Activated CD4-positive, CD25-positive, alpha-beta regulatory T cell treated with anti-CD3 and anti-CD28 coated beads, Interleukin-2, amount 50 U/mL, for 72 hours (primary cell): ENCODE data around the gene MAD1L1.

Source experiments
- DNase-seq: peaks from one replicate; pipeline ENCODE4 v3.0.0; 2021

Gene MAD1L1

GRCh38 chr7:1959305-1959704 is 273.4 kb downstream of the MAD1L1 start:
- DNase-seq = no peak

GRCh38 chr7:1957471-1958225 is 275.1 kb downstream of the MAD1L1 start:
- no peak for DNase-seq

GRCh38 chr7:1956611-1957470 is 275.9 kb downstream of the MAD1L1 start:
- no peak for DNase-seq

GRCh38 chr7:1956141-1956540 is 276.6 kb downstream of the MAD1L1 start:
- DNase-seq = no peak

GRCh38 chr7:1954366-1955004 is 278.3 kb downstream of the MAD1L1 start:
- DNase-seq = no peak

GRCh38 chr7:1953199-1954190 is 279.2 kb downstream of the MAD1L1 start:
- no peak for DNase-seq

- DNase-seq = no peak
Observed at GRCh38 chr7:1952781-1953180, 280.0 kb downstream of the MAD1L1 start.

- no peak for DNase-seq
Observed at GRCh38 chr7:1952169-1952760, 280.5 kb downstream of the MAD1L1 start.

- DNase-seq = no peak
Observed at GRCh38 chr7:1951600-1951999, 281.1 kb downstream of the MAD1L1 start.

- no peak for DNase-seq
Observed at GRCh38 chr7:1951159-1951536, 281.6 kb downstream of the MAD1L1 start.

- DNase-seq = no peak
Observed at GRCh38 chr7:1950452-1951158, 282.1 kb downstream of the MAD1L1 start.

GRCh38 chr7:1950066-1950451 is 282.7 kb downstream of the MAD1L1 start:
- no peak for DNase-seq

GRCh38 chr7:1949681-1950055 is 283.1 kb downstream of the MAD1L1 start:
- DNase-seq = no peak

- DNase-seq = no peak
Observed at GRCh38 chr7:1948887-1949680, 283.7 kb downstream of the MAD1L1 start.

GRCh38 chr7:1948301-1948796 is 284.4 kb downstream of the MAD1L1 start:
- DNase-seq = no peak

- no peak for DNase-seq
Observed at GRCh38 chr7:1947586-1948217, 285.0 kb downstream of the MAD1L1 start.

- DNase-seq = no peak
Observed at GRCh38 chr7:1946773-1947450, 285.8 kb downstream of the MAD1L1 start.

- no peak for DNase-seq
Observed at GRCh38 chr7:1946025-1946772, 286.5 kb downstream of the MAD1L1 start.

GRCh38 chr7:1945558-1945957 is 287.2 kb downstream of the MAD1L1 start:
- DNase-seq = no peak
